K562 (cell line): ENCODE measurements around the gene SNRPA. TPM values are rescaled to one million over a fixed set of nuclear protein-coding genes. Genes with fewer than 3 reads are reported as not detected.
A peak's percentile ranks its signal among the peaks of the same experiment; 100 is the strongest.

Source experiments
- KAT7 ChIP-seq: sonication (generic); formaldehyde crosslinking; IDR thresholded peaks from 2 replicates; pipeline ENCODE4 v1.8.0; 2022; ENCODE audit warnings: missing genetic modification reagents, mild to moderate bottlenecking, borderline replicate concordance
- LCOR ChIP-seq: sonication (generic); formaldehyde crosslinking; IDR thresholded peaks from 2 replicates; pipeline ENCODE4 v1.8.0; 2022; ENCODE audit warnings: mild to moderate bottlenecking, missing genetic modification reagents
- PCBP1 ChIP-seq: fragments of 200-400 bp; formaldehyde crosslinking; IDR thresholded peaks from 2 replicates; pipeline ENCODE4 v1.6.1; 2018; ENCODE audit warnings: mild to moderate bottlenecking, low read depth, low read length; ENCODE audit not compliant: poor library complexity, severe bottlenecking
- SMAD1 ChIP-seq: fragments of 150-350 bp; IDR thresholded peaks from 2 replicates; pipeline ENCODE4 v1.6.1; 2014; ENCODE audit warnings: low read length, low read depth; ENCODE audit not compliant: partially characterized antibody
- SOX6 ChIP-seq: fragments of 450-650 bp; IDR thresholded peaks from 2 replicates; pipeline ENCODE4 v1.6.1; 2014; ENCODE audit warnings: mild to moderate bottlenecking
- TRIM28 ChIP-seq: fragments of 450-650 bp; IDR thresholded peaks from 2 replicates; pipeline ENCODE4 v1.6.1; 2017
- ZNF583 ChIP-seq: fragments of 250-450 bp; sonication (Bioruptor Pico); IDR thresholded peaks from 2 replicates; pipeline ENCODE4 v1.4.0; 2020
- ZNF77 ChIP-seq: fragments of 250-450 bp; sonication (Bioruptor Pico); IDR thresholded peaks from 2 replicates; pipeline ENCODE4 v1.5.0; 2020
- ZNF780A ChIP-seq: fragments of 250-450 bp; sonication (Bioruptor Pico); IDR thresholded peaks from 2 replicates; pipeline ENCODE4 v1.5.0; 2021; ENCODE audit warnings: mild to moderate bottlenecking
- polyA plus RNA-seq, 8 experiments: library from polyadenylated mRNA; depleted of rRNA in 4 of 8; stranded (reverse) in 5 of 8; unstranded in 3 of 8; fragments of >200 nt; fragmentation: Nextera tagmentation in 2 of 8; fragmentation: Illumina TruSeq in 1 of 8; extraction: Ambion mirVana in 2 of 8; extraction: Trizol in 1 of 8; gene quantifications; 2 replicates each; pipeline versions ENCODE4 v1.2.1 to v1.2.3, GENCODE V29; 2011 to 2014; ENCODE audit warnings: inconsistent platforms in 1 of 8, missing spikeins in 1 of 8
- total RNA-seq, 7 experiments: library from RNA; depleted of rRNA in 6 of 7; stranded (reverse); fragments of >200 nt in 6 of 7; fragmentation: Illumina TruSeq in 2 of 7; extraction: Trizol in 2 of 7; gene quantifications; 2 replicates each; pipeline versions ENCODE4 v1.2.1 to v1.2.3, GENCODE V29; 2011 to 2021; ENCODE audit warnings: low replicate concordance in 1 of 7
- TF ChIP-seq, protein P1 (sequence below): fragments of 200-600 bp; sonication (generic); IDR thresholded peaks from one replicate; pipeline ENCODE4 v1.6.1; 2012; ENCODE audit warnings: mild to moderate bottlenecking, low read depth, low read length, inconsistent platforms
- TF ChIP-seq, protein P2 (sequence below): sonication (generic); formaldehyde crosslinking; IDR thresholded peaks from 2 replicates; pipeline ENCODE4 v1.8.0; 2023; ENCODE audit warnings: missing genetic modification reagents, mild to moderate bottlenecking, borderline replicate concordance

Gene SNRPA
- total and polyA plus RNA-seq, 9 of the 15 experiments (the other 6 are each of a cell fraction or from before 2014, with no cell fraction given): 16.3 to 311 (median 193) TPM

DNA sequence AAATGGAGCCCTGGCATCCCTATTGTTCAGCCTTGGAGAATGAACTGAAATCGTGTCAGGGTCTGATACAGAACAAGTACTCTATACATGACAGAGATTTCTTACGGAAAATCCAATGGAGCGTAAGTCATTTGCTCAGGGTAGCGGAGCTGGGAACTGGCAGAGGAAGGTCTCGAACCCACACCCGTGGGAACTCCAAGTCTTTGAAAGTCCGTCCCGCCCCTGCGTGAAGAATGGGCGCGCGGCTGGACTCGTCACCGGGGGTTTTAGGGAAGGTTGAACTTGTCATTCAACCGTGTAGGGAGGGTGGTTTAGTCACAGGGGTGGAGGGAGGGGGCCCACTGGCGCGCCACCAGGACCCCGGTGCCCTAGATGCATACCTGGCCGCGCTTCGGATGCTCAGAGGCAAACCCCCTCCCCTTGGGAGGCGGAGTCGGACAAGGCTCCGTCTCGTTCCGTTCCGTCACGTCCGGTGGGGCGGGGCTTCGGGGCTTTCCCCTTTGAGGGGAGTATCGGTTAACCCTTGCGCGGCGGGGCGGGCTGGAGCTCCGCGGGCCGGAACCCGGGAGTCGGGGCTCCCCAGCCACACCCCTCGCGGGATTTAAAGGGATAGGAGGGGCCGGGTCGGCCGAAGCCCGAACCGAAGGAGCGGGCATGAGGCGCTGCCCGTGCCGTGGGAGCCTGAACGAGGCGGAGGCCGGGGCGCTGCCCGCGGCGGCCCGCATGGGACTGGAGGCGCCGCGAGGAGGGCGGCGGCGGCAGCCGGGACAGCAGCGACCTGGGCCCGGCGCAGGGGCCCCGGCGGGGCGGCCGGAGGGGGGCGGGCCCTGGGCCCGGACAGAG is 34.3 kb upstream of the SNRPA start, which contains the start of the genes COQ8B and ITPKC (continued):
- TF ChIP-seq, protein P1, sequence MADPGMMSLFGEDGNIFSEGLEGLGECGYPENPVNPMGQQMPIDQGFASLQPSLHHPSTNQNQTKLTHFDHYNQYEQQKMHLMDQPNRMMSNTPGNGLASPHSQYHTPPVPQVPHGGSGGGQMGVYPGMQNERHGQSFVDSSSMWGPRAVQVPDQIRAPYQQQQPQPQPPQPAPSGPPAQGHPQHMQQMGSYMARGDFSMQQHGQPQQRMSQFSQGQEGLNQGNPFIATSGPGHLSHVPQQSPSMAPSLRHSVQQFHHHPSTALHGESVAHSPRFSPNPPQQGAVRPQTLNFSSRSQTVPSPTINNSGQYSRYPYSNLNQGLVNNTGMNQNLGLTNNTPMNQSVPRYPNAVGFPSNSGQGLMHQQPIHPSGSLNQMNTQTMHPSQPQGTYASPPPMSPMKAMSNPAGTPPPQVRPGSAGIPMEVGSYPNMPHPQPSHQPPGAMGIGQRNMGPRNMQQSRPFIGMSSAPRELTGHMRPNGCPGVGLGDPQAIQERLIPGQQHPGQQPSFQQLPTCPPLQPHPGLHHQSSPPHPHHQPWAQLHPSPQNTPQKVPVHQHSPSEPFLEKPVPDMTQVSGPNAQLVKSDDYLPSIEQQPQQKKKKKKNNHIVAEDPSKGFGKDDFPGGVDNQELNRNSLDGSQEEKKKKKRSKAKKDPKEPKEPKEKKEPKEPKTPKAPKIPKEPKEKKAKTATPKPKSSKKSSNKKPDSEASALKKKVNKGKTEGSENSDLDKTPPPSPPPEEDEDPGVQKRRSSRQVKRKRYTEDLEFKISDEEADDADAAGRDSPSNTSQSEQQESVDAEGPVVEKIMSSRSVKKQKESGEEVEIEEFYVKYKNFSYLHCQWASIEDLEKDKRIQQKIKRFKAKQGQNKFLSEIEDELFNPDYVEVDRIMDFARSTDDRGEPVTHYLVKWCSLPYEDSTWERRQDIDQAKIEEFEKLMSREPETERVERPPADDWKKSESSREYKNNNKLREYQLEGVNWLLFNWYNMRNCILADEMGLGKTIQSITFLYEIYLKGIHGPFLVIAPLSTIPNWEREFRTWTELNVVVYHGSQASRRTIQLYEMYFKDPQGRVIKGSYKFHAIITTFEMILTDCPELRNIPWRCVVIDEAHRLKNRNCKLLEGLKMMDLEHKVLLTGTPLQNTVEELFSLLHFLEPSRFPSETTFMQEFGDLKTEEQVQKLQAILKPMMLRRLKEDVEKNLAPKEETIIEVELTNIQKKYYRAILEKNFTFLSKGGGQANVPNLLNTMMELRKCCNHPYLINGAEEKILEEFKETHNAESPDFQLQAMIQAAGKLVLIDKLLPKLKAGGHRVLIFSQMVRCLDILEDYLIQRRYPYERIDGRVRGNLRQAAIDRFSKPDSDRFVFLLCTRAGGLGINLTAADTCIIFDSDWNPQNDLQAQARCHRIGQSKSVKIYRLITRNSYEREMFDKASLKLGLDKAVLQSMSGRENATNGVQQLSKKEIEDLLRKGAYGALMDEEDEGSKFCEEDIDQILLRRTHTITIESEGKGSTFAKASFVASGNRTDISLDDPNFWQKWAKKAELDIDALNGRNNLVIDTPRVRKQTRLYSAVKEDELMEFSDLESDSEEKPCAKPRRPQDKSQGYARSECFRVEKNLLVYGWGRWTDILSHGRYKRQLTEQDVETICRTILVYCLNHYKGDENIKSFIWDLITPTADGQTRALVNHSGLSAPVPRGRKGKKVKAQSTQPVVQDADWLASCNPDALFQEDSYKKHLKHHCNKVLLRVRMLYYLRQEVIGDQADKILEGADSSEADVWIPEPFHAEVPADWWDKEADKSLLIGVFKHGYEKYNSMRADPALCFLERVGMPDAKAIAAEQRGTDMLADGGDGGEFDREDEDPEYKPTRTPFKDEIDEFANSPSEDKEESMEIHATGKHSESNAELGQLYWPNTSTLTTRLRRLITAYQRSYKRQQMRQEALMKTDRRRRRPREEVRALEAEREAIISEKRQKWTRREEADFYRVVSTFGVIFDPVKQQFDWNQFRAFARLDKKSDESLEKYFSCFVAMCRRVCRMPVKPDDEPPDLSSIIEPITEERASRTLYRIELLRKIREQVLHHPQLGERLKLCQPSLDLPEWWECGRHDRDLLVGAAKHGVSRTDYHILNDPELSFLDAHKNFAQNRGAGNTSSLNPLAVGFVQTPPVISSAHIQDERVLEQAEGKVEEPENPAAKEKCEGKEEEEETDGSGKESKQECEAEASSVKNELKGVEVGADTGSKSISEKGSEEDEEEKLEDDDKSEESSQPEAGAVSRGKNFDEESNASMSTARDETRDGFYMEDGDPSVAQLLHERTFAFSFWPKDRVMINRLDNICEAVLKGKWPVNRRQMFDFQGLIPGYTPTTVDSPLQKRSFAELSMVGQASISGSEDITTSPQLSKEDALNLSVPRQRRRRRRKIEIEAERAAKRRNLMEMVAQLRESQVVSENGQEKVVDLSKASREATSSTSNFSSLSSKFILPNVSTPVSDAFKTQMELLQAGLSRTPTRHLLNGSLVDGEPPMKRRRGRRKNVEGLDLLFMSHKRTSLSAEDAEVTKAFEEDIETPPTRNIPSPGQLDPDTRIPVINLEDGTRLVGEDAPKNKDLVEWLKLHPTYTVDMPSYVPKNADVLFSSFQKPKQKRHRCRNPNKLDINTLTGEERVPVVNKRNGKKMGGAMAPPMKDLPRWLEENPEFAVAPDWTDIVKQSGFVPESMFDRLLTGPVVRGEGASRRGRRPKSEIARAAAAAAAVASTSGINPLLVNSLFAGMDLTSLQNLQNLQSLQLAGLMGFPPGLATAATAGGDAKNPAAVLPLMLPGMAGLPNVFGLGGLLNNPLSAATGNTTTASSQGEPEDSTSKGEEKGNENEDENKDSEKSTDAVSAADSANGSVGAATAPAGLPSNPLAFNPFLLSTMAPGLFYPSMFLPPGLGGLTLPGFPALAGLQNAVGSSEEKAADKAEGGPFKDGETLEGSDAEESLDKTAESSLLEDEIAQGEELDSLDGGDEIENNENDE: no peak
- TF ChIP-seq KAT7 (no peak), TRIM28 (no peak), ZNF780A (no peak), LCOR (CRISPR knock-in tag) (no peak), ZNF583 (CRISPR knock-in tag) (no peak), SMAD1 (no peak), ZNF77 (CRISPR knock-in tag) (no peak), SOX6 (no peak; the same call in 1 of the 2 replicates), PCBP1 (peak; percentile 64)
- TF ChIP-seq, protein P2, sequence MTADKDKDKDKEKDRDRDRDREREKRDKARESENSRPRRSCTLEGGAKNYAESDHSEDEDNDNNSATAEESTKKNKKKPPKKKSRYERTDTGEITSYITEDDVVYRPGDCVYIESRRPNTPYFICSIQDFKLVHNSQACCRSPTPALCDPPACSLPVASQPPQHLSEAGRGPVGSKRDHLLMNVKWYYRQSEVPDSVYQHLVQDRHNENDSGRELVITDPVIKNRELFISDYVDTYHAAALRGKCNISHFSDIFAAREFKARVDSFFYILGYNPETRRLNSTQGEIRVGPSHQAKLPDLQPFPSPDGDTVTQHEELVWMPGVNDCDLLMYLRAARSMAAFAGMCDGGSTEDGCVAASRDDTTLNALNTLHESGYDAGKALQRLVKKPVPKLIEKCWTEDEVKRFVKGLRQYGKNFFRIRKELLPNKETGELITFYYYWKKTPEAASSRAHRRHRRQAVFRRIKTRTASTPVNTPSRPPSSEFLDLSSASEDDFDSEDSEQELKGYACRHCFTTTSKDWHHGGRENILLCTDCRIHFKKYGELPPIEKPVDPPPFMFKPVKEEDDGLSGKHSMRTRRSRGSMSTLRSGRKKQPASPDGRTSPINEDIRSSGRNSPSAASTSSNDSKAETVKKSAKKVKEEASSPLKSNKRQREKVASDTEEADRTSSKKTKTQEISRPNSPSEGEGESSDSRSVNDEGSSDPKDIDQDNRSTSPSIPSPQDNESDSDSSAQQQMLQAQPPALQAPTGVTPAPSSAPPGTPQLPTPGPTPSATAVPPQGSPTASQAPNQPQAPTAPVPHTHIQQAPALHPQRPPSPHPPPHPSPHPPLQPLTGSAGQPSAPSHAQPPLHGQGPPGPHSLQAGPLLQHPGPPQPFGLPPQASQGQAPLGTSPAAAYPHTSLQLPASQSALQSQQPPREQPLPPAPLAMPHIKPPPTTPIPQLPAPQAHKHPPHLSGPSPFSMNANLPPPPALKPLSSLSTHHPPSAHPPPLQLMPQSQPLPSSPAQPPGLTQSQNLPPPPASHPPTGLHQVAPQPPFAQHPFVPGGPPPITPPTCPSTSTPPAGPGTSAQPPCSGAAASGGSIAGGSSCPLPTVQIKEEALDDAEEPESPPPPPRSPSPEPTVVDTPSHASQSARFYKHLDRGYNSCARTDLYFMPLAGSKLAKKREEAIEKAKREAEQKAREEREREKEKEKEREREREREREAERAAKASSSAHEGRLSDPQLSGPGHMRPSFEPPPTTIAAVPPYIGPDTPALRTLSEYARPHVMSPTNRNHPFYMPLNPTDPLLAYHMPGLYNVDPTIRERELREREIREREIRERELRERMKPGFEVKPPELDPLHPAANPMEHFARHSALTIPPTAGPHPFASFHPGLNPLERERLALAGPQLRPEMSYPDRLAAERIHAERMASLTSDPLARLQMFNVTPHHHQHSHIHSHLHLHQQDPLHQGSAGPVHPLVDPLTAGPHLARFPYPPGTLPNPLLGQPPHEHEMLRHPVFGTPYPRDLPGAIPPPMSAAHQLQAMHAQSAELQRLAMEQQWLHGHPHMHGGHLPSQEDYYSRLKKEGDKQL (CRISPR knock-in tag): no peak
